ENCODE measurements around the gene CEP97. TPM values are rescaled to one million over a fixed set of nuclear protein-coding genes. Genes with fewer than 3 reads are reported as not detected.
A peak's percentile ranks its signal among the peaks of the same experiment; 100 is the strongest.
"Not testable (repeated sequence)": the region's sequence is repeated elsewhere in the genome, so short reads cannot be mapped to it uniquely, and the experiment has no call there.

Gene CEP97
- total RNA-seq, 1 donor: 8.1 TPM

- not testable (repeated sequence) for DNase-seq (ENCODE audit: low read depth in 2 of 3, low spot score in 2 of 3)
Measured at GRCh38 chr3:101777745-101778281, 53.4 kb downstream of the CEP97 start.

GRCh38 chr3:101778385-101779046 lies 54.1 kb downstream of the CEP97 start:
- no peak for DNase-seq (ENCODE audit: low read depth in 2 of 3, low spot score in 2 of 3)

DNA sequence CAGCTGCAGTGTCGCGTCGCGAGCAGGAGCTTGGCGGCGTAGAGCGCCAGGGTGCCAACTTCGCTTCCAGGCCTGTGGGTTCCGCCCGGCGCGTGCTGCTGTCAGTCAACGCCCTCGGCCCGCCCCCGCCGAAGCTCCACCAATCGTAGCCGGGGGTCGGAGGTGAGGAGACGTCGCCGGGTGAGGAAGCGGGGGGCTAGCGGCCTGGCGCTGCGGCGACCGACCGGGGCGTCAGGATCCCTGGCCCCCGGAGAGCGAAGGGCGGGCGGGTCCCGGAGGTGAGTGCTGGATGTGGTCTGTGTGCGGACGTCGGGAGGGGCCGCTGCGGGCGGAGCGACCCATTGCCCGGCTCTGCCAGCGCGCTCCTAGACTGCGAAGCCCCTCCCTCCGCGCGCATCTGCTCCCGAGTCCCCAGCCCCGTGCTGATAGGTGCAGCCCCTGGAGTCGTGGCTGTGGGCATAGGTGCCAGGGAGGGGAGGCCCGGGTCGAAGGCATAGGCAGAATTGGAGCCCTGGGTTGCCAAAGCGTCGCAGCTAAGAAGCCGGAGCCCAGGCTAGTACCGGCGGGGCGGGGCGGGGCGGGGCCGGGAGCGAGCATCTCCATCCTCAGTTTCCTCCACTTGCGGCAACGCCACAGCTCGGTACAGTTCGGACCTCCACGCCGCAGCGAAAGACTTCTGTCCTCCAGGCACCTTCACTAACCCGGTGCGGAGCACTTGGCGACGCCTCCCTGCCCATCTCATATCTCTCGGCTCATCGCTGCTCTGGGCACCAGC lies 54.8 kb downstream of the CEP97 start, which contains the start of gene NXPE3:
Gene NXPE3, plus strand, starts transcription at position 165 of the 775 bp plus-strand sequence. CDS start 6,386 bp downstream, outside the sequence.
- peak; percentile 84 to 93 (median 88) for DNase-seq (ENCODE audit: low read depth in 2 of 3, low spot score in 2 of 3)

GRCh38 chr3:101779822-101780381 lies 55.5 kb downstream of the CEP97 start:
- peak in 1 of 3 donors; percentile 3 for DNase-seq (ENCODE audit: low read depth in 2 of 3, low spot score in 2 of 3)

DNA sequence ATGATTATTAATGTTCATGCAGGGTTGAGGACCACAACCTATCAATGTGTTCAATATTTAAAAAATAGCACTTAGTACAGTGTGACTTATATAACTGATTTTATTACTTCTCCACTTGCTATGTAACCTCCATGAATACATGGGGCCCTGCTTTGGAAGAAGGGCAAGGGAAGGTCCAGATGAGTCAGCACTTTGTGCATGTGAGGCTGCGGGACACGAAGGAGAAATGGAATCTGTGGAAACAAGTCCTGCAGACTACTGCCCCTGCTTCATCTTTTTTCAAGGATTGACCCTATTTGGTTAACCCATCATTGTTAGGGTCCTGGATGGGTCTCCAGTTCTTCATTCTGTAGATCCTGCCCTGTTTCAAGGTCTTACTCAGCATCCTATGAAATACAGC lies 56.2 kb downstream of the CEP97 start:
- peak in 1 of 3 donors; percentile 6 for DNase-seq (ENCODE audit: low read depth in 2 of 3, low spot score in 2 of 3)

- no peak for DNase-seq (ENCODE audit: low read depth in 2 of 3, low spot score in 2 of 3)
Measured at GRCh38 chr3:101781166-101781565, 56.8 kb downstream of the CEP97 start.

- peak in 1 of 3 donors; percentile 16 for DNase-seq (ENCODE audit: low read depth in 2 of 3, low spot score in 2 of 3)
Measured at GRCh38 chr3:101784855-101785613, 60.6 kb downstream of the CEP97 start.

DNA sequence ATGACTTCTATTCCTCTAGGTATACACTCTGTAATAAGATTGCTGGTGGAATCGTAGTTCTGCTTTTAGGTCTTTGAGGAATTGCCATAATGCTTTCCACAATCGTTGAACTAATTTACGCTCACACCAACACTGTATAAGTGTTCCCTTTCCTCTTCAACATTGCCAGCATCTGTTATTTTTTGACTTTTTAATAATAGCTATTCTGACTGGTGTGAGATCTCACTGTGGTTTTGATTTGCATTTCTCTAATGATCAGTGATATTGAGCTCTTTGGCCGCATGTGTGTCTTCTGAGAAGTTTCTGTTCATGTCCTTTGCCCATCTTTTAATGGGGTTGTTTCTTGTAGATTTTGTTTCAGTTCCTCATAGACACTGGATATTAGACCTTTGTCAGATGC lies 67.4 kb downstream of the CEP97 start:
- DNase-seq (ENCODE audit: low read depth in 2 of 3, low spot score in 2 of 3): no peak

DNA sequence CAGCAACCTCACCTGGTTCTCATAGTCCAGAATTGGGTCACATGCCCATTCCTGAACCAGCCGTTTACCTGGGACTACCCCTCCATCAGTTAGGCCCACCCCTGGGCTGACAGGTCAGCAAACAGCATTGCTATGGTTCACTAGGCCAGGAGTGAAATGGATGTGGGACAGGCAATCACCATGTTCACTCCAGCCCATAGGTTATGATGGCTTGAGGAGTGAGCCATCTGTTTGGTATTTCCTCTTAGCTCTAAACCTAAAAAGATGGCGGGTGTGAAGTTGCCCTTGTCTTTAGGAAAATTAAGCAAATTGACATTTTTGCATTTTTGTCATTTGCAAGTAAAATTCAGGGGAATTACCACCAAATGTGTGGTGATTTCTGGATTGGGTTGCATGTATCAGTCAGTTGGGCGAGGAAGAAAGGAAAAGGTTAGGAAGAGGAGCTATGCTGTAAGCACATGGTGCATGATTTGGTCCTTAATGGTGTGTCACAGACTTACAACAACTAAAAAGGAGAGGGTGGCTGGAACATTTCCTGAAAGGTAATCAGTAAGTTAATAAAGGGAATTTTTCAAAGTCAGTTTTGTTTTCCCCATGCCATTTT lies 71.8 kb downstream of the CEP97 start:
- no peak for DNase-seq (ENCODE audit: low read depth in 2 of 3, low spot score in 2 of 3)

DNA sequence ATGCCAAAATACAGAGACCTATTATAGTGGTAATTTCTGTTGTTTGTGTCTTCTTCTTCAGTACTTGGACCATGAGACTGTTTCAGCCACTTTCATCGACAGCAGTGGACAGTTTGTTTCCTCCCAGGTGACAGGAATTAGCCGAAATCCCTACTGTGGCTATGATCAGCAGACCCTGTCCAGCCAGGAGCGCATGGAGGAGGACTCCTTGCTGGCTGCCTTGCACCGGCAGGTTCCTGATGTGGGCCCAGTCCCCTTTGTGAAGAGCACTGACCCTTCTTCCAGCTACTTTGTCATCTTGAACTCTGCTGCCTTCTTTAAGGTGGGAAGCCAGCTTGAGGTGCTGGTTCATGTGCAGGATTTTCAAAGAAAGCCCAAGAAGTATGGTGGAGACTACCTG lies 76.8 kb downstream of the CEP97 start:
- no peak for DNase-seq (ENCODE audit: low read depth in 2 of 3, low spot score in 2 of 3)

GRCh38 chr3:101802179-101802578 lies 77.8 kb downstream of the CEP97 start:
- no peak for DNase-seq (ENCODE audit: low read depth in 2 of 3, low spot score in 2 of 3)

DNA sequence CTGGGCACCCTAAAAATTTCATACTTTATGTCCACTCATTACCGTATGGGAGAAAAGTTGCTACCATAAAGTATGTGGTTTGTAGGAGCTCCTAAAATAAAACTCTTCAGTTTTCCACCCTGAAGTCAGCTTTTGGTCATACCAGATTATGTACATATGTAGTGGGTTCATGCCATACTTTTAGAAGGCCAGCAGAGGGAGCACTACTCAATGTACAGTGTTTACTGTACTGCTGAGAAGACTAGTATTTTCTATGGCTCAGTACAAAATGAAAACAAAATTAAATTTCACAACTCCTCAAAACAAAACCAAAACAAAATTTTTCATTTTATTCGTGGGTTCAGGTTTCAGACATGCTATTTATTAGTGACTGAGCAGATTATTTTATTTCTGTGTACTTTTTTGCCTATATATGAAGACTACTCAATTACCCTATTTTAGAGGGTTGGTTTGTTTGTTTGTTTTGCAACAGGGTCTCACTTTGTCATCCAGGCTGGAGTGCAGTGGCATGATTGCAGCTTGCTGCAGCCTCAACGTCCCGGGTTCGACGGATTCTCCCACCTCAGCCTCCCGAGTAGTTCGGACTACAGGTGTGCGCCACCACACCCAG lies 78.9 kb downstream of the CEP97 start:
- DNase-seq (ENCODE audit: low read depth in 2 of 3, low spot score in 2 of 3): peak in 2 of 3 donors; percentile 74 to 92

DNA sequence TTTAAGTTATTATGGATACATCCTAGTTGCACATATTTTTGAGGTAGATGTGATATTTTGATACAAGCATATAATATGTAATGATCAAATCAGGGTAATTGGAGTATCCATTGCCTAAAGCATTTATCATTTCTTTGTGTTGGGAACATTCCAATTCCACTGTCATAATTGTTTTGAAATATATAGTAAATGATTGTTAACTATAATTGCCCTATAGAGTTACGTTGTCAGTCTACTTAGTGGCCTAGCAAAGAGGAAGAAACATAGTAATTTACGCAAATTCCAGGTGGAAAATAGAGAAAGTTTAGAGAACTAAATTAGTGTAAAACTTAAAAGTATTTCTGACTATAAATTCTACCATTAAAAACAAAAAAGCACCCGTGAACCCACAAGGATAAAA lies 79.5 kb downstream of the CEP97 start:
- DNase-seq (ENCODE audit: low read depth in 2 of 3, low spot score in 2 of 3): no peak

DNA sequence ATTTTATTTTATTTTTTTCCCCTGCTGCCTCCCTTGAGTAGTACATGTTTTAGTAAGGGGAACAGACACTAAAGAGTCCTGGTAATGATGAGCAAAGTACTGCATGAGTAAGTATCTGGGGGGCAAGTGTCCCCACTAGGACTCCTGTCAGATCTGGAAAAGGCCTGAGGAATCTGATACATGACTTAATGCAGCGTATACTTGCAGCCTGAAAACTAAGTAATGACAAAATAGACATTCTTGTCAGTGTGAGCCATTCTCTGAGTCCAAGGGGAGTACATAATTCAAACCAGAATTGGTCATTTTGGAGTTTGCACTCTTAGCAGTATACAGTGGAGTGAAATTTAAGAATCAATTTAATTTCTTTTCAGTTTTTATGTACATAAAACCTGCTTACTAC lies 82.1 kb downstream of the CEP97 start:
- no peak for DNase-seq (ENCODE audit: low read depth in 2 of 3, low spot score in 2 of 3)

DNA sequence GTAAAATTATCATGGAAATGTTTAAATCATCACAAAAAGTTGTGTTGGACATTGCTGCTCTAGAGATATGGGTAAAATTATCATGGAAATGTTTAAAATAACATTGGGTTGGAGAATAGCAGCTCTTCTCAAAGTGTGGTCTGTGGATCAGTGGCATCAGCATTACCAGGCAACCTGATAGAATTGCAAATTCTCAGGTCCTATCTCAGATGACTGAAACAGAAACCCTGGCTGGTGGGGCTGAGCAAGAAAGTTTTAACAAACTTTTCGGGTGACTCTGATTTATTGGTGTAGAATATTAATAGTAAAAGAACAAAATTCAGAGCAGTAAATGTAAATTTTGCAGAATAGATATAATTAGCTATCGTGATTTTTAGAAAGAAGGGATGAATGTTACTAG lies 83.5 kb downstream of the CEP97 start:
- no peak for DNase-seq (ENCODE audit: low read depth in 2 of 3, low spot score in 2 of 3)

GRCh38 chr3:101809178-101810021 lies 85.0 kb downstream of the CEP97 start:
- DNase-seq (ENCODE audit: low read depth in 2 of 3, low spot score in 2 of 3): peak in 2 of 3 donors; percentile 67 to 90

- peak in 1 of 3 donors; percentile 48 for DNase-seq (ENCODE audit: low read depth in 2 of 3, low spot score in 2 of 3)
Measured at GRCh38 chr3:101810022-101810418, 85.6 kb downstream of the CEP97 start.

- DNase-seq (ENCODE audit: low read depth in 2 of 3, low spot score in 2 of 3): no peak
Measured at GRCh38 chr3:101811875-101812274, 87.5 kb downstream of the CEP97 start.

GRCh38 chr3:101812895-101813294 lies 88.5 kb downstream of the CEP97 start:
- DNase-seq (ENCODE audit: low read depth in 2 of 3, low spot score in 2 of 3): no peak
